Fibroblast of skin of back (primary cell): ENCODE results near the gene SLC22A2. TPM values are rescaled to one million over a fixed set of nuclear protein-coding genes. Genes with fewer than 3 reads are reported as not detected.
"Not testable (repeated sequence)": the region's sequence is repeated elsewhere in the genome, so short reads cannot be mapped to it uniquely, and the experiment has no call there.

Experiments
- DNase-seq: peaks from one replicate; pipeline ENCODE4 v3.0.0-alpha.2; 2013
- polyA plus RNA-seq, 2 experiments: library from polyadenylated mRNA; unstranded; fragments of 120-200 nt; gene quantifications; one replicate each; pipeline ENCODE4 v1.2.1, GENCODE V29; 2013; ENCODE audit not compliant: insufficient read length in 2 of 2

SLC22A2 gene
- polyA plus RNA-seq (2013, experiment 1 of 2; ENCODE audit: insufficient read length): not detected
- polyA plus RNA-seq (2013, experiment 2 of 2; ENCODE audit: insufficient read length): not detected

GRCh38 chr6:160258346-160259142 lies at the start of gene SLC22A2:
Gene SLC22A2, minus strand, starts transcription at chr6:160258821. Its CDS starts 64 bp downstream, at chr6:160258757.
- DNase-seq: no peak

- no peak for DNase-seq
Measured at GRCh38 chr6:160305926-160306713, 47.5 kb upstream of the SLC22A2 start.

GRCh38 chr6:160303806-160304205 lies 45.2 kb upstream of the SLC22A2 start:
- DNase-seq: no peak

- not testable (repeated sequence) for DNase-seq
Measured at GRCh38 chr6:160302431-160303082, 43.9 kb upstream of the SLC22A2 start.

- no peak for DNase-seq
Measured at GRCh38 chr6:160301339-160301738, 42.7 kb upstream of the SLC22A2 start.

GRCh38 chr6:160300076-160300695 lies 41.6 kb upstream of the SLC22A2 start:
- DNase-seq: no peak

GRCh38 chr6:160299559-160299958 lies 40.9 kb upstream of the SLC22A2 start:
- DNase-seq: no peak

- DNase-seq: no peak
Measured at GRCh38 chr6:160298121-160298520, 39.5 kb upstream of the SLC22A2 start.

GRCh38 chr6:160297310-160297709 lies 38.7 kb upstream of the SLC22A2 start:
- DNase-seq: no peak

GRCh38 chr6:160293844-160294243 lies 35.2 kb upstream of the SLC22A2 start:
- DNase-seq: no peak

- no peak for DNase-seq
Measured at GRCh38 chr6:160285541-160286105, 27.0 kb upstream of the SLC22A2 start.

- no peak for DNase-seq
Measured at GRCh38 chr6:160284575-160284974, 26.0 kb upstream of the SLC22A2 start.

- no peak for DNase-seq
Measured at GRCh38 chr6:160282444-160282843, 23.8 kb upstream of the SLC22A2 start.

GRCh38 chr6:160279850-160280249 lies 21.2 kb upstream of the SLC22A2 start:
- DNase-seq: peak; percentile 9

- DNase-seq: no peak
Measured at GRCh38 chr6:160278786-160279310, 20.2 kb upstream of the SLC22A2 start.

GRCh38 chr6:160278311-160278710 lies 19.7 kb upstream of the SLC22A2 start:
- DNase-seq: no peak

GRCh38 chr6:160277546-160277945 lies 18.9 kb upstream of the SLC22A2 start:
- DNase-seq: no peak

GRCh38 chr6:160277144-160277543 lies 18.5 kb upstream of the SLC22A2 start:
- DNase-seq: no peak

- DNase-seq: no peak
Measured at GRCh38 chr6:160276126-160276525, 17.5 kb upstream of the SLC22A2 start.

- DNase-seq: no peak
Measured at GRCh38 chr6:160275511-160276003, 16.9 kb upstream of the SLC22A2 start.

- DNase-seq: no peak
Measured at GRCh38 chr6:160274871-160275510, 16.4 kb upstream of the SLC22A2 start.
